ENCODE results near the gene GPR161. TPM values are rescaled to one million over a fixed set of nuclear protein-coding genes. Genes with fewer than 3 reads are reported as not detected.

Gene GPR161
- total and polyA plus RNA-seq, 12 donors = 0.93 to 3.3 (median 2.3) TPM

DNA sequence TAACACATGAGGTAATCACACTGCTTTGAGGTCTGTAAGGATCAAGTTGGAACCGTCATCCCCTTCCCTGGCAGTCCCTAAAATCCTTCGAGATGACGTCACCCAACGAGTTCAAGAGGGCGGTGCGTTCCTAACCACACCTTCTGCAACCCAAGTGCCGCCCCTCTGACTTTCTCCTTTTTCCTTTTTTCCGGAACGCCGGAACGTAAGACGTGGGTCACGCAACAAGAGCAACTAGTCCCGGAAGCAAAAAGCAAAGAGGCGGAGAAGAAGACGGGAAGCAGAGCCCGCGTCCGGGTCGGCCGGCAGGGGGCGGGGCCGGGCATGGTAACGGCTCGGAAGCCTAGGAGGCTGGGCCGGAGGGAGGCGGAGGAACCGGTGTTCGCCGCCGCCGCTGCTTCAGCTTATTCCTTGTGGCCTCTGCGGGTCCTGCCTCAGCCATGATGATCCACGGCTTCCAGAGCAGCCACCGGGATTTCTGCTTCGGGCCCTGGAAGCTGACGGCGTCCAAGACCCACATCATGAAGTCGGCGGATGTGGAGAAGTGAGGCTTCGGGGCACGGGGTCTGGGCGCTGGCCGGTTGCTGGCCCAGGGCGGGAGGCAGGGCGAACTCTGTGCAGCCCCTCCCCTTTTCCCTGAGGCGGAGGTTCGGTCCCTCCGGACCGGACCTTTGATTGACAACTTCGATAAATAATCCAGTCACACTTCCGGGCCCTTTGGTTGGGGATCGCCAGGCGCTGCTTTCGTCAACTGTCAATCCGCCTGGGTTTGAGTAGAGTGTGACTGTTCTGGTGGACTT, 42.1 kb upstream of the GPR161 start, which contains the start of gene TIPRL:
TIPRL (plus strand) TSS at position 325 of the 800 bp plus-strand sequence; CDS start at position 441, 116 bp downstream.
- DNase-seq = peak; percentile 95 to 96
- Histone ChIP-seq H3K36me3 (peaks cover 0 to 2% (median 0%) of the 10 kb centered on the region in 9 donors), H3K27ac (peak within 1 kb of the TSS; percentile 67 to 98 (median 94)), H3K9me3 (no peaks in the 10 kb centered on the region), H3K4me1 (peaks cover 0 to 16% (median 14%) of the 10 kb centered on the region in 9 donors), H3K27me3 (peaks cover 0 to 4% (median 0%) of the 10 kb centered on the region in 7 donors), H3K4me3 (peak within 1 kb of the TSS; percentile 70 to 98 (median 74))
- ATAC-seq = peak; percentile 94 to 99 (median 98)
- TF ChIP-seq, protein P1, sequence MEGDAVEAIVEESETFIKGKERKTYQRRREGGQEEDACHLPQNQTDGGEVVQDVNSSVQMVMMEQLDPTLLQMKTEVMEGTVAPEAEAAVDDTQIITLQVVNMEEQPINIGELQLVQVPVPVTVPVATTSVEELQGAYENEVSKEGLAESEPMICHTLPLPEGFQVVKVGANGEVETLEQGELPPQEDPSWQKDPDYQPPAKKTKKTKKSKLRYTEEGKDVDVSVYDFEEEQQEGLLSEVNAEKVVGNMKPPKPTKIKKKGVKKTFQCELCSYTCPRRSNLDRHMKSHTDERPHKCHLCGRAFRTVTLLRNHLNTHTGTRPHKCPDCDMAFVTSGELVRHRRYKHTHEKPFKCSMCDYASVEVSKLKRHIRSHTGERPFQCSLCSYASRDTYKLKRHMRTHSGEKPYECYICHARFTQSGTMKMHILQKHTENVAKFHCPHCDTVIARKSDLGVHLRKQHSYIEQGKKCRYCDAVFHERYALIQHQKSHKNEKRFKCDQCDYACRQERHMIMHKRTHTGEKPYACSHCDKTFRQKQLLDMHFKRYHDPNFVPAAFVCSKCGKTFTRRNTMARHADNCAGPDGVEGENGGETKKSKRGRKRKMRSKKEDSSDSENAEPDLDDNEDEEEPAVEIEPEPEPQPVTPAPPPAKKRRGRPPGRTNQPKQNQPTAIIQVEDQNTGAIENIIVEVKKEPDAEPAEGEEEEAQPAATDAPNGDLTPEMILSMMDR (IDR thresholded peaks at IDR 0.05) = peak; percentile 39 to 89 (median 73)
- WGBS, 2 donors = 0% methylated on average over 55 to 56 of the region's 56 CpGs
- intact Hi-C loops (cut with DNase I) = loop anchor here in 1 of 10 donors (2.0 kb wide), 1 partner anchor 46 kb away; no protein-coding TSS in a partner anchor

DNA sequence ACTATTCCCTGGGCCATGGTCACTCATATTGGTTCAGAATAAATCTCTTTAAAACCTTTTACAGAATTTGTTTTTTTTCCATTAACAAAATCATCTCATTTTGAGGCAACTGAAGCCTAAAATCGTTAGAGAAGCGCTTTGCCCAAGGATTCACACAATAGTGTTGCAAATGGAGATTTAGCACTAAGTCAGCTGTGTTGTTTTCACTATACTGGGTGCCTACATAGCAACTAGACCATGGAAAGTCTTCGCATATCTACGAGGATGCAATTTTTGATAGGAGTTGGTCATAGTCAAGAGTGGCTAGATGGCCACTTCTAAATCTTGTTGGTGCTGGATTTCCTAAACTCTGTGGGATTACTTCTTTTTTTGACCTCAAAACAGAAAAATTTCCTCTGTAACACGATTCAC, 41.5 kb upstream of the GPR161 start:
- DNase-seq (no peak), ATAC-seq (peak in 4 of 8 donors; percentile 2 to 5 (median 5))
- H3K9me3 ChIP-seq = no peaks in the 10 kb centered on the region
- peaks cover 0 to 4% (median 0%) of the 10 kb centered on the region in 7 donors for H3K27me3 ChIP-seq
- peaks cover 0 to 16% (median 14%) of the 10 kb centered on the region in 9 donors for H3K4me1 ChIP-seq
- intact Hi-C loops (cut with DNase I) = loop anchor here in 1 of 10 donors (2.0 kb wide), 1 partner anchor 47 kb away; no protein-coding TSS in a partner anchor
- TF ChIP-seq, protein P1 (IDR thresholded peaks at IDR 0.05) = no peak
- 70 to 72% methylated on average over 5 of the region's 5 CpGs for WGBS, 2 donors
- H3K36me3 ChIP-seq = no peaks in the 10 kb centered on the region
- peak overlapping the region in 9 of 10 donors; percentile 70 to 98 (median 75) for H3K4me3 ChIP-seq
- peak overlapping the region in 9 of 10 donors; percentile 84 to 98 (median 94) for H3K27ac ChIP-seq

DNA sequence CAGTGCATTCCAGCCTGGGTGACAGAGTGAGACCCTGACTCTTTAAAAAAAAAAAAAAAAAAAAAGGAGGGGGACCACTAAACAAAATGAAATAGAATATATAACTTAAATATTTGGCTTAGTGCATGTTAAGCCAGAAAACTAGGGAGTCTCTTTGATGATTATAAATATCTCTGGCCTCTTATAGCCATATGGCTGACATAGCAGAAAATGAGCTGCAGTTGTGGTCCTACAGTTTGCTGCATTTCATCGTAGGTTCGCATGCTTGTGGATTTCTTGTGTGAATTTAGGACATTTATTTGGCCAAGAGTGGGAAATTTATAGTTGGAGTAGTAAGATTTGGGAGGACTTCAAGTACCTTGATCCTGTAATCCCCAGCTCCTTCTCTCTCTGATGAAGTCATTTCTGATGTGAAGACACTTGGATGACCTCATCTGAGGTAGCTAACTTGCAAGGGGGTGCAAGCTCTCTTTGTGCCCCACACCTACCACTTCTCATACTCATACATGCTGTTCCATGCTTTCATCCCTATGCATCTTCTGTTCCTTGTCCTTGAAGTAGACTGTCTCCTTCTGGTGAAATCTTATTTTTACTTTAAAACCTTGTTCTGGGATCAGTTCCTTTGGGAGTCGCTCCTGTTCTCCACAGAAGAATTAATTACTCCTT, 35.7 kb upstream of the GPR161 start:
- intact Hi-C loops (cut with DNase I) = no loop called here
- H3K27ac ChIP-seq = no peak overlapping the region
- peaks cover 0 to 4% (median 0%) of the 10 kb centered on the region in 7 donors for H3K27me3 ChIP-seq
- no peaks in the 10 kb centered on the region for H3K36me3 ChIP-seq
- DNase-seq (no peak), ATAC-seq (no peak)
- H3K4me3 ChIP-seq = no peak overlapping the region
- H3K9me3 ChIP-seq = no peaks in the 10 kb centered on the region
- 95 to 96% methylated on average over 3 of the region's 3 CpGs for WGBS, 2 donors
- TF ChIP-seq, protein P1 (IDR thresholded peaks at IDR 0.05) = no peak
- no peaks in the 10 kb centered on the region for H3K4me1 ChIP-seq

All from heart right ventricle (tissue), 16 donors.